ENCODE measurements around the gene WNT3A.

WNT3A gene

DNA sequence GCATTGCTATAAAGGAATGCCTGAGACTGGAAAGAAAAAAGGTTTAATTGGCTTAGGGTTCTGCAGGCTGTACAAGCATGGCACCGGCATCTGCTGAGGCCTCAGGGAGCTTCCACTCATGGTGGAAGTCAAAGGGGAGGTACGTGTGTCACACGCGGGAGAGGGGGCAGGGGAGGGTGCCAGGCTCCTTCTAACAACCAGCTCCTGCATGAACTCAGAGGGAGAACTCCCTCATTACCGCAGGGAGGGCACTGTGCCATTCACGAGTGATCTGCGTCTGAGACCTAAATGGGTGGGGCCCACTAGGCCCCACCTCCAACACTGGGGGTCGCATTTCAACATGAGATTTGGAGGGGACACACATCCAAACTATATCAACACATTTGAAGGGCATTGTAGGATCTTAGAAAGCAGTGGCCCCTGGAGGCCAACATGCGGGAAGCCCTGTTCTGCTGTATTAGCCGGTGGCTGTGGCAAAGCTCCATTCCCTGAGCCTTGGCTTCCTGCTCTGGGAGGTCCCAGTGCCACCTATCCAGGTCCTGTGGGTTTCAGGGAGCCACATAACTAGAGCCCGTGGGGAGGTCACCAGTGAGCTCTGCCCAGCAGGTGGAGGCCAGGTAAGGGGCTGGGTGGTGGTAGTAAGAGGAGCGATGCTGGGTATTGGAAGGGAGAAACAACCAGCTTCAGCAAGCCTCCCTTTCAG lies 10.0 kb downstream of the WNT3A start:
- no peak for TF ChIP-seq CSDC2 (CRISPR knock-in tag; IDR thresholded peaks at IDR 0.05)
- TF ChIP-seq, protein P1, sequence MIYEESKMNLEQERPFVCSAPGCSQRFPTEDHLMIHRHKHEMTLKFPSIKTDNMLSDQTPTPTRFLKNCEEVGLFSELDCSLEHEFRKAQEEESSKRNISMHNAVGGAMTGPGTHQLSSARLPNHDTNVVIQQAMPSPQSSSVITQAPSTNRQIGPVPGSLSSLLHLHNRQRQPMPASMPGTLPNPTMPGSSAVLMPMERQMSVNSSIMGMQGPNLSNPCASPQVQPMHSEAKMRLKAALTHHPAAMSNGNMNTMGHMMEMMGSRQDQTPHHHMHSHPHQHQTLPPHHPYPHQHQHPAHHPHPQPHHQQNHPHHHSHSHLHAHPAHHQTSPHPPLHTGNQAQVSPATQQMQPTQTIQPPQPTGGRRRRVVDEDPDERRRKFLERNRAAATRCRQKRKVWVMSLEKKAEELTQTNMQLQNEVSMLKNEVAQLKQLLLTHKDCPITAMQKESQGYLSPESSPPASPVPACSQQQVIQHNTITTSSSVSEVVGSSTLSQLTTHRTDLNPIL (CRISPR knock-in tag; IDR thresholded peaks at IDR 0.05; ENCODE audit: low read depth) = no peak
- TF ChIP-seq BACH2 (CRISPR knock-in tag; IDR thresholded peaks at IDR 0.05; ENCODE audit: borderline replicate concordance) = no peak
- TF ChIP-seq TCF4 (CRISPR knock-in tag; IDR thresholded peaks at IDR 0.05; ENCODE audit: borderline replicate concordance) = no peak
- no peak for TF ChIP-seq ZFP30 (CRISPR knock-in tag; IDR thresholded peaks at IDR 0.05)
- no peak for TF ChIP-seq ARNTL (CRISPR knock-in tag; IDR thresholded peaks at IDR 0.05; ENCODE audit: borderline replicate concordance, low read depth)
- no peak for TF ChIP-seq ZNF8 (CRISPR knock-in tag; IDR thresholded peaks at IDR 0.05)
- no peak for TF ChIP-seq ZNF70 (CRISPR knock-in tag; IDR thresholded peaks at IDR 0.05)
- TF ChIP-seq, protein P2, sequence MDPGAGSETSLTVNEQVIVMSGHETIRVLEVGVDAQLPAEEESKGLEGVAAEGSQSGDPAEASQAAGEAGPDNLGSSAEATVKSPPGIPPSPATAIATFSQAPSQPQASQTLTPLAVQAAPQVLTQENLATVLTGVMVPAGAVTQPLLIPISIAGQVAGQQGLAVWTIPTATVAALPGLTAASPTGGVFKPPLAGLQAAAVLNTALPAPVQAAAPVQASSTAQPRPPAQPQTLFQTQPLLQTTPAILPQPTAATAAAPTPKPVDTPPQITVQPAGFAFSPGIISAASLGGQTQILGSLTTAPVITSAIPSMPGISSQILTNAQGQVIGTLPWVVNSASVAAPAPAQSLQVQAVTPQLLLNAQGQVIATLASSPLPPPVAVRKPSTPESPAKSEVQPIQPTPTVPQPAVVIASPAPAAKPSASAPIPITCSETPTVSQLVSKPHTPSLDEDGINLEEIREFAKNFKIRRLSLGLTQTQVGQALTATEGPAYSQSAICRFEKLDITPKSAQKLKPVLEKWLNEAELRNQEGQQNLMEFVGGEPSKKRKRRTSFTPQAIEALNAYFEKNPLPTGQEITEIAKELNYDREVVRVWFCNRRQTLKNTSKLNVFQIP (CRISPR knock-in tag; IDR thresholded peaks at IDR 0.05; ENCODE audit: borderline replicate concordance, low read depth) = no peak
- no peak for TF ChIP-seq ZNF565 (CRISPR knock-in tag; conservative IDR thresholded peaks at IDR 0.05; ENCODE audit: low read depth)
- TF ChIP-seq ESRRG (CRISPR knock-in tag; IDR thresholded peaks at IDR 0.05) = no peak
- ATAC-seq = no peak

DNA sequence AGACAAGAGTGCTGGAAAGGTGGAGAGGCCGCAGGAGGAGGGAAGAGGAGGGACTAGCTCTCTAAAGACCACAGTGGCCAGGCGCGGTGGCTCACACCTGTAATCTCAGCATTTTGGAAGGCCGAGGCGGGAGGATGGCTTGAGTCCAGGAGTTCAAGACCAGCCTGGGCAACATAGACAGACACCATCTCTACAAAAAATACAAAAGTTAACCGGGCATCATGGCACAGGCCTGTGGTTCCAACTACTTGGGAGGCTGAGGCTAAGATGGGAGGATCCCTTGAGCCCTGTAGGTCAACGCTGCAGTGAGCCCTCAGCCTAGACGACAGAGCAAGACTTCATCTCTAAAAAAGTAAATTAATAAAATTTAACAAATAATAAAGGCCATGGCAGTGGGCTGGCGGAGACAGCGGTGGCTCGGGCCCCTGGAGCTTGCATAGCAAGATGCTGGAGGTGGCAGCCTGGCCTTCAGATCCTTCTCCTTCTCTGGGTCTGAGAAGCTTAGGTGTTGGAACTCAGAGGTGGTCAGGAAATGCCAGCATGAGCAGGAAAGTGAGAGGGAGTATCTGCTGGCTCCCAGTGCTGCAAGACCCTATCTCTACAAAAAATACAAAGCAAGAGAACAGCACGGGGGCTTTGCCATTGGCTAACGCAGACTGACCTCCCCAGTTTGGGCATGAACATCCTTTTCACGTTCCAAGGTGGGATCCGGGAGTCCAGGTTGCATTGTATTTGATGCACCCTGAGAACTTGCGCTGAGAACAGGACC lies 10.7 kb downstream of the WNT3A start:
- no peak for TF ChIP-seq RARB (CRISPR knock-in tag; IDR thresholded peaks at IDR 0.05)
- TF ChIP-seq ZC3H10 (CRISPR knock-in tag; IDR thresholded peaks at IDR 0.05) = no peak
- TF ChIP-seq BACH2 (CRISPR knock-in tag; IDR thresholded peaks at IDR 0.05; ENCODE audit: borderline replicate concordance) = no peak
- TF ChIP-seq, protein P1 (CRISPR knock-in tag; IDR thresholded peaks at IDR 0.05; ENCODE audit: low read depth) = no peak
- no peak for TF ChIP-seq PPARA (CRISPR knock-in tag; IDR thresholded peaks at IDR 0.05; ENCODE audit: borderline replicate concordance)
- no peak for TF ChIP-seq CSDC2 (CRISPR knock-in tag; IDR thresholded peaks at IDR 0.05)
- no peak for TF ChIP-seq GLIS3 (CRISPR knock-in tag; IDR thresholded peaks at IDR 0.05)
- no peak for TF ChIP-seq ESRRG (CRISPR knock-in tag; IDR thresholded peaks at IDR 0.05)
- TF ChIP-seq, protein P3, sequence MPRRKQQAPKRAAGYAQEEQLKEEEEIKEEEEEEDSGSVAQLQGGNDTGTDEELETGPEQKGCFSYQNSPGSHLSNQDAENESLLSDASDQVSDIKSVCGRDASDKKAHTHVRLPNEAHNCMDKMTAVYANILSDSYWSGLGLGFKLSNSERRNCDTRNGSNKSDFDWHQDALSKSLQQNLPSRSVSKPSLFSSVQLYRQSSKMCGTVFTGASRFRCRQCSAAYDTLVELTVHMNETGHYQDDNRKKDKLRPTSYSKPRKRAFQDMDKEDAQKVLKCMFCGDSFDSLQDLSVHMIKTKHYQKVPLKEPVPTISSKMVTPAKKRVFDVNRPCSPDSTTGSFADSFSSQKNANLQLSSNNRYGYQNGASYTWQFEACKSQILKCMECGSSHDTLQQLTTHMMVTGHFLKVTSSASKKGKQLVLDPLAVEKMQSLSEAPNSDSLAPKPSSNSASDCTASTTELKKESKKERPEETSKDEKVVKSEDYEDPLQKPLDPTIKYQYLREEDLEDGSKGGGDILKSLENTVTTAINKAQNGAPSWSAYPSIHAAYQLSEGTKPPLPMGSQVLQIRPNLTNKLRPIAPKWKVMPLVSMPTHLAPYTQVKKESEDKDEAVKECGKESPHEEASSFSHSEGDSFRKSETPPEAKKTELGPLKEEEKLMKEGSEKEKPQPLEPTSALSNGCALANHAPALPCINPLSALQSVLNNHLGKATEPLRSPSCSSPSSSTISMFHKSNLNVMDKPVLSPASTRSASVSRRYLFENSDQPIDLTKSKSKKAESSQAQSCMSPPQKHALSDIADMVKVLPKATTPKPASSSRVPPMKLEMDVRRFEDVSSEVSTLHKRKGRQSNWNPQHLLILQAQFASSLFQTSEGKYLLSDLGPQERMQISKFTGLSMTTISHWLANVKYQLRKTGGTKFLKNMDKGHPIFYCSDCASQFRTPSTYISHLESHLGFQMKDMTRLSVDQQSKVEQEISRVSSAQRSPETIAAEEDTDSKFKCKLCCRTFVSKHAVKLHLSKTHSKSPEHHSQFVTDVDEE (CRISPR knock-in tag; IDR thresholded peaks at IDR 0.05) = no peak
- TF ChIP-seq, protein P4, sequence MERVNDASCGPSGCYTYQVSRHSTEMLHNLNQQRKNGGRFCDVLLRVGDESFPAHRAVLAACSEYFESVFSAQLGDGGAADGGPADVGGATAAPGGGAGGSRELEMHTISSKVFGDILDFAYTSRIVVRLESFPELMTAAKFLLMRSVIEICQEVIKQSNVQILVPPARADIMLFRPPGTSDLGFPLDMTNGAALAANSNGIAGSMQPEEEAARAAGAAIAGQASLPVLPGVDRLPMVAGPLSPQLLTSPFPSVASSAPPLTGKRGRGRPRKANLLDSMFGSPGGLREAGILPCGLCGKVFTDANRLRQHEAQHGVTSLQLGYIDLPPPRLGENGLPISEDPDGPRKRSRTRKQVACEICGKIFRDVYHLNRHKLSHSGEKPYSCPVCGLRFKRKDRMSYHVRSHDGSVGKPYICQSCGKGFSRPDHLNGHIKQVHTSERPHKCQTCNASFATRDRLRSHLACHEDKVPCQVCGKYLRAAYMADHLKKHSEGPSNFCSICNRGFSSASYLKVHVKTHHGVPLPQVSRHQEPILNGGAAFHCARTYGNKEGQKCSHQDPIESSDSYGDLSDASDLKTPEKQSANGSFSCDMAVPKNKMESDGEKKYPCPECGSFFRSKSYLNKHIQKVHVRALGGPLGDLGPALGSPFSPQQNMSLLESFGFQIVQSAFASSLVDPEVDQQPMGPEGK (CRISPR knock-in tag; IDR thresholded peaks at IDR 0.05; ENCODE audit: borderline replicate concordance) = no peak
- TF ChIP-seq ISL1 (CRISPR knock-in tag; IDR thresholded peaks at IDR 0.05) = no peak
- ATAC-seq = no peak

DNA sequence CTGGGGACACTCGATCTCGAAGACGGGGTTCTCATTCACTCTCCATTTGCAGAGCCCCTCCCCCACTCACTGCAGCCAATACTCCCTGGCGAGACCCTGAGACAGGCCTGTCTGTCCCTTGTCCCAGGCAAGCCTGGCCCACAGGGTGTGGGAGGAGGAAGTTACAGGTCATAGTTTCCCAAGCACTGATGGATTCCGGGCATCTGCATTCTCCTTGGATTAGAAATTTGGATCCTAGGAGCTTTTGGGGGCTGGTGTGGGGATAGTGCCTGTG lies 11.3 kb downstream of the WNT3A start:
- TF ChIP-seq ZNF70 (CRISPR knock-in tag; IDR thresholded peaks at IDR 0.05) (no peak), ZC3H10 (CRISPR knock-in tag; IDR thresholded peaks at IDR 0.05) (no peak), ZNF565 (CRISPR knock-in tag; conservative IDR thresholded peaks at IDR 0.05; ENCODE audit: low read depth) (no peak), ZFP30 (CRISPR knock-in tag; IDR thresholded peaks at IDR 0.05) (no peak), TOX (CRISPR knock-in tag; IDR thresholded peaks at IDR 0.05; ENCODE audit: borderline replicate concordance) (no peak), ESRRG (CRISPR knock-in tag; IDR thresholded peaks at IDR 0.05) (no peak), CSDC2 (CRISPR knock-in tag; IDR thresholded peaks at IDR 0.05) (no peak), OSR1 (CRISPR knock-in tag; IDR thresholded peaks at IDR 0.05) (no peak), TCF4 (CRISPR knock-in tag; IDR thresholded peaks at IDR 0.05; ENCODE audit: borderline replicate concordance) (no peak), GLIS3 (CRISPR knock-in tag; IDR thresholded peaks at IDR 0.05) (no peak)
- TF ChIP-seq, protein P3 (CRISPR knock-in tag; IDR thresholded peaks at IDR 0.05) = no peak
- no peak for ATAC-seq
